SK-N-SH (cell line): ENCODE data around the gene TRRAP. TPM values are rescaled to one million over a fixed set of nuclear protein-coding genes. Genes with fewer than 3 reads are reported as not detected.
A peak's percentile ranks its signal among the peaks of the same experiment; 100 is the strongest.

Source experiments
- CTCF ChIA-PET: fragments of 300-600, 350-600 bp; formaldehyde crosslinking; extraction: SDS; loops from one replicate; lab custom pipeline; 2021; lab: Yijun Ruan, JAX
- POLR2A ChIA-PET: fragments of 350-600 bp; sonication (Branson Sonifier 250); formaldehyde crosslinking; extraction: SDS; loops from one replicate; lab custom pipeline; 2020; ENCODE audit warnings: antibody characterized with exemption, inconsistent platforms; lab: Yijun Ruan, JAX
- DNase-seq: peaks from one replicate; pipeline ENCODE4 v3.0.0; 2012
- H2AFZ ChIP-seq: fragments of 200-600 bp; sonication (generic); 2 replicates; pipeline ENCODE4 v1.8.1; 2016; ENCODE audit warnings: antibody characterized with exemption, mild to moderate bottlenecking, low read depth
- H3F3A ChIP-seq: fragments of 200-600 bp; sonication (generic); replicated peaks from 2 replicates; pipeline ENCODE3; 2016; ENCODE audit warnings: antibody characterized with exemption, mild to moderate bottlenecking; ENCODE audit not compliant: insufficient read depth
- H3K27ac ChIP-seq, 2 experiments: fragments of 200-500 bp in 1 of 2; fragments of 200-600 bp in 1 of 2; sonication (Bioruptor generic) in 1 of 2; sonication (generic), shearing (Covaris generic) in 1 of 2; 2 replicates each; pipeline versions ENCODE4 v1.5.1 to v1.6.1; 2014 to 2016; ENCODE audit warnings: low read depth in 2 of 2, inconsistent platforms in 1 of 2, low read length in 1 of 2, mild to moderate bottlenecking in 1 of 2, mixed read lengths in 1 of 2
- H3K27me3 ChIP-seq: fragments of 200-600 bp; sonication (generic), shearing (Covaris generic); 2 replicates; pipeline ENCODE4 v1.6.1; 2016; ENCODE audit warnings: mixed run types; ENCODE audit not compliant: insufficient read depth
- H3K36me3 ChIP-seq, 2 experiments: fragments of 200-500 bp in 1 of 2; fragments of 200-600 bp in 1 of 2; sonication (Bioruptor generic) in 1 of 2; sonication (generic) in 1 of 2; replicated peaks in 1 of 2; 2 replicates each; pipeline versions ENCODE3 to v1.5.1; 2014 to 2016; ENCODE audit warnings: low read length in 1 of 2, mild to moderate bottlenecking in 1 of 2; ENCODE audit not compliant: insufficient read depth in 2 of 2, control insufficient read depth in 1 of 2
- H3K4me1 ChIP-seq, 2 experiments: fragments of 200-500 bp in 1 of 2; fragments of 200-600 bp in 1 of 2; sonication (Bioruptor generic) in 1 of 2; sonication (generic), shearing (Covaris generic) in 1 of 2; 2 replicates each; pipeline versions ENCODE4 v1.5.1 to v1.6.1; 2014 to 2016; ENCODE audit warnings: low read depth in 1 of 2, low read length in 1 of 2, mixed run types in 1 of 2; ENCODE audit not compliant: insufficient read depth in 2 of 2, control insufficient read depth in 1 of 2
- H3K4me2 ChIP-seq: fragments of 200-600 bp; sonication (generic), shearing (Covaris generic); 2 replicates; pipeline ENCODE4 v1.6.1; 2017; ENCODE audit warnings: mixed run types
- H3K4me3 ChIP-seq, 2 experiments: fragments of 200-500 bp in 1 of 2; fragments of 200-600 bp in 1 of 2; sonication (Bioruptor generic) in 1 of 2; sonication (generic), shearing (Covaris generic) in 1 of 2; 2 replicates each; pipeline versions ENCODE4 v1.5.1 to v1.8.1; 2014 to 2016; ENCODE audit warnings: low read depth in 2 of 2, inconsistent platforms in 1 of 2, low read length in 1 of 2, mild to moderate bottlenecking in 1 of 2, mixed read lengths in 1 of 2, moderate library complexity in 1 of 2
- H3K79me2 ChIP-seq: fragments of 200-600 bp; sonication (generic); 2 replicates; pipeline ENCODE4 v1.8.1; 2017; ENCODE audit warnings: mild to moderate bottlenecking; ENCODE audit not compliant: insufficient read depth
- H3K9ac ChIP-seq: fragments of 200-600 bp; sonication (generic); 2 replicates; pipeline ENCODE4 v1.6.1; 2017; ENCODE audit warnings: mixed run types
- H3K9me2 ChIP-seq: fragments of 200-600 bp; sonication (generic); 2 replicates; pipeline ENCODE4 v1.6.1; 2017; ENCODE audit warnings: mixed run types
- H3K9me3 ChIP-seq: fragments of 200-600 bp; sonication (generic); 2 replicates; pipeline ENCODE4 v1.6.1; 2017; ENCODE audit warnings: mixed run types, mild to moderate bottlenecking, moderate library complexity
- H4K20me1 ChIP-seq: fragments of 200-600 bp; sonication (generic); 2 replicates; pipeline ENCODE4 v1.6.1; 2017; ENCODE audit warnings: mild to moderate bottlenecking, mixed run types; ENCODE audit not compliant: insufficient read depth
- MXI1 ChIP-seq: IDR thresholded peaks from 2 replicates; pipeline ENCODE4 v1.6.1; 2012; ENCODE audit warnings: mild to moderate bottlenecking, low read depth, low read length, improper control_type of control experiment
- NRF1 ChIP-seq: IDR thresholded peaks from 2 replicates; pipeline ENCODE4 v1.6.1; 2012; ENCODE audit warnings: low read depth, mild to moderate bottlenecking, low read length
- RAD21 ChIP-seq: IDR thresholded peaks from 2 replicates; pipeline ENCODE4 v1.6.1; 2012; ENCODE audit warnings: mild to moderate bottlenecking, low read length
- SMC3 ChIP-seq: IDR thresholded peaks from 2 replicates; pipeline ENCODE4 v1.6.1; 2012; ENCODE audit warnings: low read depth, low read length, improper control_type of control experiment
- TCF12 ChIP-seq: IDR thresholded peaks from 2 replicates; pipeline ENCODE4 v1.4.0; 2012
- WGBS: methylation state at CpG from one replicate; pipeline ENCODE4 v1.1.6; 2017; ENCODE audit warnings: low lambda C conversion rate; 5-methylcytosine and 5-hydroxymethylcytosine counted together
- polyA plus RNA-seq, 3 experiments: library from polyadenylated mRNA; depleted of rRNA; stranded (reverse); fragments of >200 nt; gene quantifications; 2 replicates each; pipeline ENCODE4 v1.2.3, GENCODE V29; 2012
- TF ChIP-seq, protein P1 (sequence below): fragments of 150-350 bp; IDR thresholded peaks from 2 replicates; pipeline ENCODE4 v1.6.1; 2016; ENCODE audit warnings: mild to moderate bottlenecking, low read depth, low read length
- TF ChIP-seq, protein P2 (sequence below): IDR thresholded peaks from 2 replicates; pipeline ENCODE4 v1.6.1; 2012; ENCODE audit warnings: mild to moderate bottlenecking, low read depth, low read length, moderate library complexity
- TF ChIP-seq, protein P3 (sequence below): IDR thresholded peaks from 2 replicates; pipeline ENCODE4; 2012
- TF ChIP-seq, protein P4 (sequence below): fragments of 200-600 bp; sonication (generic); IDR thresholded peaks from 2 replicates; pipeline ENCODE4 v1.6.1; 2017; ENCODE audit warnings: antibody characterized with exemption, mild to moderate bottlenecking, moderate library complexity

TRRAP gene
- polyA plus RNA-seq, 1 of the 3 experiments (the other 2 are of a cell fraction), result 24.9 TPM

DNA sequence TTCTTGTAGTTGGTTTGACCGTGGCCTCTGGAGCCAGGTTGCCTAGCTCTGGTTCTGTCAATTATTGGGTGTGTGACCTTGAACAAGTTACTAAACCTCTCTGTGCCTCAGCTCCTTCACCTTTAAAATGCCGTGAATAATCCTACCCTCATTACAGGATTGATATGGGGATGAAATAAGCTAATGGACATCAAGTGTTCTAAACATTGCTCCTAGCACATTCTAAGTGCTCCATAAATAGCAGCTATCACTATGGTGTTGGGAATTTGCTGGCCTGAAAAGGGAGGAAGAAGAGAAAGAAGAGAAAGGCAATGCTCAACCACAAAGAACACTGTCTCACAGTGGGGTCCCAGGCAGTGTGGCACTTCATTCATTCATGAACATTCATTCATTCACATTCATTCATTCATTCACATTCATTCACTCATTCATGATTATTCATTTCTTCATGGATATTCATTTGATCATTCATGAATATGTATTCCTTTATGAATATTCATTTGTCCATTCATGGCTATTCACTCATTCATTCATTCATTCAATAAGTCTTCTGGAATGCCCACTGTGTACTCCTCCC, 47.3 kb upstream of the TRRAP start:
- Histone ChIP-seq H3K9me2 (no peaks in the 10 kb centered on the region), H3K9ac (no peak overlapping the region), H4K20me1 (no peaks in the 10 kb centered on the region), H3K9me3 (no peaks in the 10 kb centered on the region), H3K79me2 (no peaks in the 10 kb centered on the region), H3K4me2 (no peak overlapping the region), H3K36me3 (no peaks in the 10 kb centered on the region), H3K4me1 (peaks cover 0 to 16% of the 10 kb centered on the region in 2 experiments; a peak in 1 of 4 replicates), H3F3A (no peaks in the 10 kb centered on the region), H3K4me3 (no peak overlapping the region), H3K27me3 (peaks cover 8% of the 10 kb centered on the region), H2AFZ (no peak overlapping the region), H3K27ac (no peak overlapping the region)
- TF ChIP-seq RAD21 (no peak), TCF12 (no peak), MXI1 (no peak)
- TF ChIP-seq, protein P1, sequence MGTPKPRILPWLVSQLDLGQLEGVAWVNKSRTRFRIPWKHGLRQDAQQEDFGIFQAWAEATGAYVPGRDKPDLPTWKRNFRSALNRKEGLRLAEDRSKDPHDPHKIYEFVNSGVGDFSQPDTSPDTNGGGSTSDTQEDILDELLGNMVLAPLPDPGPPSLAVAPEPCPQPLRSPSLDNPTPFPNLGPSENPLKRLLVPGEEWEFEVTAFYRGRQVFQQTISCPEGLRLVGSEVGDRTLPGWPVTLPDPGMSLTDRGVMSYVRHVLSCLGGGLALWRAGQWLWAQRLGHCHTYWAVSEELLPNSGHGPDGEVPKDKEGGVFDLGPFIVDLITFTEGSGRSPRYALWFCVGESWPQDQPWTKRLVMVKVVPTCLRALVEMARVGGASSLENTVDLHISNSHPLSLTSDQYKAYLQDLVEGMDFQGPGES, result no peak
- TF ChIP-seq, protein P2, sequence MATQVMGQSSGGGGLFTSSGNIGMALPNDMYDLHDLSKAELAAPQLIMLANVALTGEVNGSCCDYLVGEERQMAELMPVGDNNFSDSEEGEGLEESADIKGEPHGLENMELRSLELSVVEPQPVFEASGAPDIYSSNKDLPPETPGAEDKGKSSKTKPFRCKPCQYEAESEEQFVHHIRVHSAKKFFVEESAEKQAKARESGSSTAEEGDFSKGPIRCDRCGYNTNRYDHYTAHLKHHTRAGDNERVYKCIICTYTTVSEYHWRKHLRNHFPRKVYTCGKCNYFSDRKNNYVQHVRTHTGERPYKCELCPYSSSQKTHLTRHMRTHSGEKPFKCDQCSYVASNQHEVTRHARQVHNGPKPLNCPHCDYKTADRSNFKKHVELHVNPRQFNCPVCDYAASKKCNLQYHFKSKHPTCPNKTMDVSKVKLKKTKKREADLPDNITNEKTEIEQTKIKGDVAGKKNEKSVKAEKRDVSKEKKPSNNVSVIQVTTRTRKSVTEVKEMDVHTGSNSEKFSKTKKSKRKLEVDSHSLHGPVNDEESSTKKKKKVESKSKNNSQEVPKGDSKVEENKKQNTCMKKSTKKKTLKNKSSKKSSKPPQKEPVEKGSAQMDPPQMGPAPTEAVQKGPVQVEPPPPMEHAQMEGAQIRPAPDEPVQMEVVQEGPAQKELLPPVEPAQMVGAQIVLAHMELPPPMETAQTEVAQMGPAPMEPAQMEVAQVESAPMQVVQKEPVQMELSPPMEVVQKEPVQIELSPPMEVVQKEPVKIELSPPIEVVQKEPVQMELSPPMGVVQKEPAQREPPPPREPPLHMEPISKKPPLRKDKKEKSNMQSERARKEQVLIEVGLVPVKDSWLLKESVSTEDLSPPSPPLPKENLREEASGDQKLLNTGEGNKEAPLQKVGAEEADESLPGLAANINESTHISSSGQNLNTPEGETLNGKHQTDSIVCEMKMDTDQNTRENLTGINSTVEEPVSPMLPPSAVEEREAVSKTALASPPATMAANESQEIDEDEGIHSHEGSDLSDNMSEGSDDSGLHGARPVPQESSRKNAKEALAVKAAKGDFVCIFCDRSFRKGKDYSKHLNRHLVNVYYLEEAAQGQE, result no peak
- TF ChIP-seq, protein P3, sequence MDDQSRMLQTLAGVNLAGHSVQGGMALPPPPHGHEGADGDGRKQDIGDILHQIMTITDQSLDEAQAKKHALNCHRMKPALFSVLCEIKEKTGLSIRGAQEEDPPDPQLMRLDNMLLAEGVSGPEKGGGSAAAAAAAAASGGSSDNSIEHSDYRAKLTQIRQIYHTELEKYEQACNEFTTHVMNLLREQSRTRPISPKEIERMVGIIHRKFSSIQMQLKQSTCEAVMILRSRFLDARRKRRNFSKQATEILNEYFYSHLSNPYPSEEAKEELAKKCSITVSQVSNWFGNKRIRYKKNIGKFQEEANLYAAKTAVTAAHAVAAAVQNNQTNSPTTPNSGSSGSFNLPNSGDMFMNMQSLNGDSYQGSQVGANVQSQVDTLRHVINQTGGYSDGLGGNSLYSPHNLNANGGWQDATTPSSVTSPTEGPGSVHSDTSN, result no peak
- ChIA-PET CTCF (interaction anchor here (0.7 to 19.4 kb wide), 40 partner anchors 11 to 878 kb away, joined by 3 to 673 read pairs (median 4); partner anchors contain the start of genes NPTX2 and TRRAP), POLR2A (no interaction called here)
- WGBS, result 60% methylated on average over 2 of the region's 2 CpGs
- no peak for DNase-seq

DNA sequence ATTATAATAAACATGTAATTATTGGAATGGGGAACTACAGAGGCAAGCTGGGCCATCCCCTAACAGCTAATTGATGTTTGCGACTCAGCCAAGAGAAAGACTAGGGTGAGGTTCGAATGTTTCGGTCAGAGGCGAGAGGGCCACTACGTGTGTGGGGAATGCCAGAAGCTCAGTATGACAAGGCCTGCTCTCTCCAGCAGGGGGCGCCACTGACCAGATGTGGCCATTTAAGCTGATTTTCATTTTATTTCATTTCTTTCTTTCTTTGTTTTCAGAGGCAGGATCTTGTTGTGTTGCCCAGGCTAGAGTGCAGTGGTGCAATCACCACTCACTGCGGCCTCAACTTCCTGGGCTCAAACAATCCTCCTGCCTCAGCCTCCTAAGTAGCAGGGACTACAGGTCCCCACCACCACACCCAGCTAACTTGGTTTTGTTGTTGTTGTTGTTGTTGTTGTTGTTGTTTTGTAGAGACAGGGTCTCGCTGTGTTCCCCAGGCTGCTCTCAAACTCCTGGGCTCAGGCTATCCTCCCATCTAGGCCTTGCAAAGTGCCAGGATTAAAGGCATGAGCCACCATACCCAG, 46.6 kb upstream of the TRRAP start:
- peaks cover 8% of the 10 kb centered on the region for H3K27me3 ChIP-seq
- H3K79me2 ChIP-seq, result no peaks in the 10 kb centered on the region
- POLR2A ChIA-PET, result no interaction called here
- H3K27ac ChIP-seq, result no peak overlapping the region
- H2AFZ ChIP-seq, result no peak overlapping the region
- H3F3A ChIP-seq, result no peaks in the 10 kb centered on the region
- 66% methylated on average over 8 of the region's 8 CpGs for WGBS
- H4K20me1 ChIP-seq, result no peaks in the 10 kb centered on the region
- peak; percentile 69 for DNase-seq
- H3K9ac ChIP-seq, result no peak overlapping the region
- H3K9me2 ChIP-seq, result no peaks in the 10 kb centered on the region
- H3K4me3 ChIP-seq, result no peak overlapping the region; a peak in 1 of 4 replicates
- TF ChIP-seq, protein P4, sequence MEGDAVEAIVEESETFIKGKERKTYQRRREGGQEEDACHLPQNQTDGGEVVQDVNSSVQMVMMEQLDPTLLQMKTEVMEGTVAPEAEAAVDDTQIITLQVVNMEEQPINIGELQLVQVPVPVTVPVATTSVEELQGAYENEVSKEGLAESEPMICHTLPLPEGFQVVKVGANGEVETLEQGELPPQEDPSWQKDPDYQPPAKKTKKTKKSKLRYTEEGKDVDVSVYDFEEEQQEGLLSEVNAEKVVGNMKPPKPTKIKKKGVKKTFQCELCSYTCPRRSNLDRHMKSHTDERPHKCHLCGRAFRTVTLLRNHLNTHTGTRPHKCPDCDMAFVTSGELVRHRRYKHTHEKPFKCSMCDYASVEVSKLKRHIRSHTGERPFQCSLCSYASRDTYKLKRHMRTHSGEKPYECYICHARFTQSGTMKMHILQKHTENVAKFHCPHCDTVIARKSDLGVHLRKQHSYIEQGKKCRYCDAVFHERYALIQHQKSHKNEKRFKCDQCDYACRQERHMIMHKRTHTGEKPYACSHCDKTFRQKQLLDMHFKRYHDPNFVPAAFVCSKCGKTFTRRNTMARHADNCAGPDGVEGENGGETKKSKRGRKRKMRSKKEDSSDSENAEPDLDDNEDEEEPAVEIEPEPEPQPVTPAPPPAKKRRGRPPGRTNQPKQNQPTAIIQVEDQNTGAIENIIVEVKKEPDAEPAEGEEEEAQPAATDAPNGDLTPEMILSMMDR, result peak; percentile 73
- TF ChIP-seq, protein P3, result no peak
- TF ChIP-seq RAD21 (peak; percentile 49), SMC3 (peak; percentile 37; the same call in 1 of the 2 replicates), NRF1 (no peak)
- CTCF ChIA-PET, result interaction anchor here (0.7 to 19.4 kb wide), 45 partner anchors 10 to 878 kb away, joined by 3 to 673 read pairs (median 4); partner anchors contain the start of genes NPTX2 and TRRAP
- no peaks in the 10 kb centered on the region for H3K9me3 ChIP-seq
- peaks cover 0 to 10% of the 10 kb centered on the region in 2 experiments; a peak in 1 of 4 replicates for H3K4me1 ChIP-seq
- no peak overlapping the region for H3K4me2 ChIP-seq
- no peaks in the 10 kb centered on the region for H3K36me3 ChIP-seq
